A549 (cell line): ENCODE results near the gene ZNF764.

Source experiments
- BHLHE40 ChIP-seq: IDR thresholded peaks from 2 replicates; pipeline ENCODE4 v1.6.1; 2012; ENCODE audit warnings: low read depth, low read length, inconsistent platforms
- EP300 ChIP-seq, 2 experiments: fragments of >200 bp; sonication (Bioruptor Twin); formaldehyde crosslinking; IDR thresholded peaks; 2 replicates in 1 of 2; 3 replicates in 1 of 2; pipeline ENCODE4 v1.6.1; 2016 to 2017
- TF ChIP-seq, protein P1 (sequence below): fragments of 200-600 bp; sonication (generic); IDR thresholded peaks from 2 replicates; pipeline ENCODE4 v1.6.1; 2016; ENCODE audit warnings: antibody characterized with exemption, mild to moderate bottlenecking, moderate library complexity
- TF ChIP-seq, protein P2 (sequence below): fragments of >200 bp; sonication (Bioruptor Twin); formaldehyde crosslinking; IDR thresholded peaks from 3 replicates; pipeline ENCODE4 v1.5.1; 2016
- TF ChIP-seq, protein P3 (sequence below): fragments of 150-350 bp; IDR thresholded peaks from 2 replicates; pipeline ENCODE4 v1.6.1; 2014; ENCODE audit warnings: low read depth, mild to moderate bottlenecking, low read length

- TF ChIP-seq, protein P1, sequence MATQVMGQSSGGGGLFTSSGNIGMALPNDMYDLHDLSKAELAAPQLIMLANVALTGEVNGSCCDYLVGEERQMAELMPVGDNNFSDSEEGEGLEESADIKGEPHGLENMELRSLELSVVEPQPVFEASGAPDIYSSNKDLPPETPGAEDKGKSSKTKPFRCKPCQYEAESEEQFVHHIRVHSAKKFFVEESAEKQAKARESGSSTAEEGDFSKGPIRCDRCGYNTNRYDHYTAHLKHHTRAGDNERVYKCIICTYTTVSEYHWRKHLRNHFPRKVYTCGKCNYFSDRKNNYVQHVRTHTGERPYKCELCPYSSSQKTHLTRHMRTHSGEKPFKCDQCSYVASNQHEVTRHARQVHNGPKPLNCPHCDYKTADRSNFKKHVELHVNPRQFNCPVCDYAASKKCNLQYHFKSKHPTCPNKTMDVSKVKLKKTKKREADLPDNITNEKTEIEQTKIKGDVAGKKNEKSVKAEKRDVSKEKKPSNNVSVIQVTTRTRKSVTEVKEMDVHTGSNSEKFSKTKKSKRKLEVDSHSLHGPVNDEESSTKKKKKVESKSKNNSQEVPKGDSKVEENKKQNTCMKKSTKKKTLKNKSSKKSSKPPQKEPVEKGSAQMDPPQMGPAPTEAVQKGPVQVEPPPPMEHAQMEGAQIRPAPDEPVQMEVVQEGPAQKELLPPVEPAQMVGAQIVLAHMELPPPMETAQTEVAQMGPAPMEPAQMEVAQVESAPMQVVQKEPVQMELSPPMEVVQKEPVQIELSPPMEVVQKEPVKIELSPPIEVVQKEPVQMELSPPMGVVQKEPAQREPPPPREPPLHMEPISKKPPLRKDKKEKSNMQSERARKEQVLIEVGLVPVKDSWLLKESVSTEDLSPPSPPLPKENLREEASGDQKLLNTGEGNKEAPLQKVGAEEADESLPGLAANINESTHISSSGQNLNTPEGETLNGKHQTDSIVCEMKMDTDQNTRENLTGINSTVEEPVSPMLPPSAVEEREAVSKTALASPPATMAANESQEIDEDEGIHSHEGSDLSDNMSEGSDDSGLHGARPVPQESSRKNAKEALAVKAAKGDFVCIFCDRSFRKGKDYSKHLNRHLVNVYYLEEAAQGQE, result no peak
- TF ChIP-seq BHLHE40 (no peak), EP300 (IDR thresholded peaks at IDR 0.05) (no peak)
- TF ChIP-seq, protein P2, sequence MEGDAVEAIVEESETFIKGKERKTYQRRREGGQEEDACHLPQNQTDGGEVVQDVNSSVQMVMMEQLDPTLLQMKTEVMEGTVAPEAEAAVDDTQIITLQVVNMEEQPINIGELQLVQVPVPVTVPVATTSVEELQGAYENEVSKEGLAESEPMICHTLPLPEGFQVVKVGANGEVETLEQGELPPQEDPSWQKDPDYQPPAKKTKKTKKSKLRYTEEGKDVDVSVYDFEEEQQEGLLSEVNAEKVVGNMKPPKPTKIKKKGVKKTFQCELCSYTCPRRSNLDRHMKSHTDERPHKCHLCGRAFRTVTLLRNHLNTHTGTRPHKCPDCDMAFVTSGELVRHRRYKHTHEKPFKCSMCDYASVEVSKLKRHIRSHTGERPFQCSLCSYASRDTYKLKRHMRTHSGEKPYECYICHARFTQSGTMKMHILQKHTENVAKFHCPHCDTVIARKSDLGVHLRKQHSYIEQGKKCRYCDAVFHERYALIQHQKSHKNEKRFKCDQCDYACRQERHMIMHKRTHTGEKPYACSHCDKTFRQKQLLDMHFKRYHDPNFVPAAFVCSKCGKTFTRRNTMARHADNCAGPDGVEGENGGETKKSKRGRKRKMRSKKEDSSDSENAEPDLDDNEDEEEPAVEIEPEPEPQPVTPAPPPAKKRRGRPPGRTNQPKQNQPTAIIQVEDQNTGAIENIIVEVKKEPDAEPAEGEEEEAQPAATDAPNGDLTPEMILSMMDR, result no peak
- TF ChIP-seq, protein P3, sequence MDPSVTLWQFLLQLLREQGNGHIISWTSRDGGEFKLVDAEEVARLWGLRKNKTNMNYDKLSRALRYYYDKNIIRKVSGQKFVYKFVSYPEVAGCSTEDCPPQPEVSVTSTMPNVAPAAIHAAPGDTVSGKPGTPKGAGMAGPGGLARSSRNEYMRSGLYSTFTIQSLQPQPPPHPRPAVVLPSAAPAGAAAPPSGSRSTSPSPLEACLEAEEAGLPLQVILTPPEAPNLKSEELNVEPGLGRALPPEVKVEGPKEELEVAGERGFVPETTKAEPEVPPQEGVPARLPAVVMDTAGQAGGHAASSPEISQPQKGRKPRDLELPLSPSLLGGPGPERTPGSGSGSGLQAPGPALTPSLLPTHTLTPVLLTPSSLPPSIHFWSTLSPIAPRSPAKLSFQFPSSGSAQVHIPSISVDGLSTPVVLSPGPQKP, result no peak
Measured at GRCh38 chr16:30532285-30533145, 25.7 kb downstream of the ZNF764 start.
